Measurements from ENCODE around the gene USP16. TPM values are rescaled to one million over a fixed set of nuclear protein-coding genes. Genes with fewer than 3 reads are reported as not detected.

Gene USP16
- total RNA-seq, 1 experiment from 2014 or later = 30.6 TPM

GRCh38 chr21:29053656-29054055 is 29.2 kb downstream of the USP16 start:
- H4K20me1 ChIP-seq (ENCODE audit: control insufficient read depth, insufficient read depth, insufficient read length) = no peaks in the 10 kb centered on the region
- no peak overlapping the region for H3K14ac ChIP-seq (ENCODE audit: insufficient read depth, low read length)
- no peak overlapping the region for H2BK15ac ChIP-seq (ENCODE audit: low read depth, low read length)
- no CpG with 5 or more reads among the region's 4 CpGs for WGBS (ENCODE audit: extremely low coverage, insufficient read length, low lambda C conversion rate)
- H2BK120ac ChIP-seq (ENCODE audit: low read depth, low read length, poor library complexity, severe bottlenecking) = no peak overlapping the region
- H4K91ac ChIP-seq (ENCODE audit: insufficient read length, low read depth, low read length) = no peak overlapping the region
- no peak overlapping the region for H3T11ph ChIP-seq (ENCODE audit: low read length)
- no peaks in the 10 kb centered on the region for H3K79me2 ChIP-seq (ENCODE audit: insufficient read depth, low read length)
- TF ChIP-seq CTCF (conservative IDR thresholded peaks at IDR 0.05) = no peak
- H3K27ac ChIP-seq (ENCODE audit: insufficient read length, low read depth, low read length) = no peak overlapping the region
- no peak overlapping the region for H2BK12ac ChIP-seq (ENCODE audit: insufficient read length, low read depth, low read length)
- H3K23me2 ChIP-seq (ENCODE audit: insufficient read length, low read depth, low read length, poor library complexity, severe bottlenecking) = no peaks in the 10 kb centered on the region
- Mint-ChIP-seq H3K36me3 (ENCODE audit: insufficient read depth in 1 of 3, low read depth in 3 of 3) (peaks cover 22 to 48% (median 46%) of the 10 kb centered on the region in 3 experiments; a peak in 6 of 7 replicates), H3K4me1 (no peaks in the 10 kb centered on the region), H3K27ac (peak overlapping the region in 1 of 3 experiments; percentile 61; a peak in 1 of 7 replicates), H3K27me3 (ENCODE audit: low read depth) (no peaks in the 10 kb centered on the region; the same call in 1 of the 2 replicates), H3K4me3 (no peak overlapping the region), H3K9me3 (no peaks in the 10 kb centered on the region)
- no peak overlapping the region for H3K18ac ChIP-seq (ENCODE audit: insufficient read length, low read depth, low read length)
- H2BK5ac ChIP-seq (ENCODE audit: insufficient read length, low read length) = no peak overlapping the region
- H3K4me2 ChIP-seq (ENCODE audit: insufficient read depth, insufficient read length, low read length) = no peak overlapping the region
- no peak overlapping the region for H2AK5ac ChIP-seq (ENCODE audit: insufficient read length, low read length)
- H4K8ac ChIP-seq (replicated peaks; ENCODE audit: insufficient read length, low read depth, low read length) = no peak overlapping the region
- no peak overlapping the region for H2AFZ ChIP-seq (ENCODE audit: low read length)
- no peak overlapping the region for H3K9ac ChIP-seq (ENCODE audit: extremely low read depth, insufficient read length, low read length)
- no peak overlapping the region for H4K5ac ChIP-seq (ENCODE audit: insufficient read length, low read depth, low read length)
- H3K4me1 ChIP-seq (ENCODE audit: insufficient read depth, low read length) = no peaks in the 10 kb centered on the region
- H3K56ac ChIP-seq (ENCODE audit: insufficient read length, low read depth, low read length) = no peak overlapping the region
- H3K4ac ChIP-seq (ENCODE audit: low read depth, low read length) = no peak overlapping the region
- no peak for DNase-seq
- H3K9me3 ChIP-seq (ENCODE audit: control insufficient read depth, low read depth, low read length) = no peaks in the 10 kb centered on the region
- no peak overlapping the region for H3K23ac ChIP-seq (ENCODE audit: insufficient read length, low read depth, low read length)
- no peak overlapping the region for H2BK20ac ChIP-seq (ENCODE audit: low read depth, low read length, poor library complexity, severe bottlenecking)
- no peaks in the 10 kb centered on the region for H3K79me1 ChIP-seq (ENCODE audit: insufficient read depth, low read depth, low read length, poor library complexity, severe bottlenecking)
- H3K27me3 ChIP-seq (ENCODE audit: insufficient read depth, low read length) = no peaks in the 10 kb centered on the region
